Astrocyte (in vitro differentiated cells and primary cell): ENCODE results near the gene CCSER1. TPM values are rescaled to one million over a fixed set of nuclear protein-coding genes. Genes with fewer than 3 reads are reported as not detected.

Experiments
- DNase-seq: peaks from one replicate; pipeline ENCODE4 v3.0.0-alpha.2; 2010; ENCODE audit warnings: low read depth
- FAIRE-seq: peaks from 2 replicates; lab custom pipeline; 2011; peaks lifted over from hg19 to GRCh38; lab: Jason Lieb, UNC
- H2AFZ ChIP-seq: 2 replicates; pipeline ENCODE4 v1.6.0; 2012; ENCODE audit warnings: low read depth, low read length, inconsistent platforms
- H3K27ac ChIP-seq: 2 replicates; pipeline ENCODE4 v1.5.1; 2011; ENCODE audit warnings: low read depth, low read length, inconsistent platforms
- H3K27me3 ChIP-seq: 2 replicates; pipeline ENCODE4 v1.6.0; 2011; ENCODE audit warnings: low read length, inconsistent platforms; ENCODE audit not compliant: insufficient read depth
- H3K36me3 ChIP-seq: 2 replicates; pipeline ENCODE4 v1.5.1; 2011; ENCODE audit warnings: low read length, inconsistent platforms; ENCODE audit not compliant: insufficient read depth
- H3K4me1 ChIP-seq: 2 replicates; pipeline ENCODE4 v1.5.1; 2011; ENCODE audit warnings: low read length, inconsistent platforms; ENCODE audit not compliant: insufficient read depth
- H3K4me2 ChIP-seq: 2 replicates; pipeline ENCODE4 v1.6.0; 2012; ENCODE audit warnings: low read length, inconsistent platforms
- H3K4me3 ChIP-seq: 2 replicates; pipeline ENCODE4 v1.5.1; 2011; ENCODE audit warnings: low read depth, mild to moderate bottlenecking, low read length, inconsistent platforms; ENCODE audit not compliant: insufficient read depth
- H3K79me2 ChIP-seq: 2 replicates; pipeline ENCODE4 v1.6.0; 2012; ENCODE audit warnings: mild to moderate bottlenecking, low read length, inconsistent platforms; ENCODE audit not compliant: insufficient read depth
- H3K9ac ChIP-seq: 2 replicates; pipeline ENCODE4 v1.6.0; 2012; ENCODE audit warnings: mild to moderate bottlenecking, low read length, inconsistent platforms
- H3K9me3 ChIP-seq: 2 replicates; pipeline ENCODE4 v1.5.1; 2012; ENCODE audit warnings: low read depth, mild to moderate bottlenecking, low read length, inconsistent platforms; ENCODE audit not compliant: insufficient read depth
- H4K20me1 ChIP-seq: 2 replicates; pipeline ENCODE4 v1.6.0; 2012; ENCODE audit warnings: low read length, inconsistent platforms; ENCODE audit not compliant: insufficient read depth
- H3K27ac Mint-ChIP-seq: one replicate; pipeline ENCODE4 v1.8.0; 2021; ENCODE audit warnings: mild to moderate bottlenecking, mixed read lengths; ENCODE audit not compliant: unreplicated experiment
- H3K27me3 Mint-ChIP-seq: one replicate; pipeline ENCODE4 v1.8.0; 2021; ENCODE audit warnings: low read depth, mixed read lengths; ENCODE audit not compliant: unreplicated experiment
- H3K36me3 Mint-ChIP-seq: one replicate; pipeline ENCODE4 v1.8.0; 2021; ENCODE audit warnings: low read depth, mixed read lengths; ENCODE audit not compliant: unreplicated experiment
- H3K4me1 Mint-ChIP-seq: one replicate; pipeline ENCODE4 v1.8.0; 2021; ENCODE audit warnings: low read depth, mixed read lengths; ENCODE audit not compliant: unreplicated experiment
- H3K4me3 Mint-ChIP-seq: one replicate; pipeline ENCODE4 v1.8.0; 2021; ENCODE audit warnings: mild to moderate bottlenecking, moderate library complexity, mixed read lengths; ENCODE audit not compliant: unreplicated experiment
- H3K9me3 Mint-ChIP-seq: one replicate; pipeline ENCODE4 v1.8.0; 2021; ENCODE audit warnings: mild to moderate bottlenecking, mixed read lengths; ENCODE audit not compliant: unreplicated experiment
- EZH2 ChIP-seq: IDR thresholded peaks from 2 replicates; pipeline ENCODE4 v1.6.1; 2012; ENCODE audit warnings: mild to moderate bottlenecking, low read length, inconsistent platforms; ENCODE audit not compliant: insufficient read depth
- total RNA-seq: library from RNA; stranded (reverse); gene quantifications from 2 replicates; pipeline ENCODE4 v1.2.1, GENCODE V29; 2021
- TF ChIP-seq, protein P1 (sequence below): IDR thresholded peaks from 2 replicates; pipeline ENCODE4 v1.5.1; 2011; ENCODE audit warnings: low read depth, mild to moderate bottlenecking, inconsistent platforms, low read length, moderate library complexity; ENCODE audit not compliant: insufficient read depth

Gene CCSER1
- total RNA-seq, 1 donor from 2014 or later, result 2.2 TPM

- Histone ChIP-seq H3K4me2 (no peak overlapping the region), H2AFZ (no peak overlapping the region), H4K20me1 (no peaks in the 10 kb centered on the region), H3K9me3 (no peaks in the 10 kb centered on the region), H3K79me2 (no peaks in the 10 kb centered on the region), H3K9ac (no peak overlapping the region), H3K4me3 (no peak overlapping the region), H3K27ac (no peak overlapping the region), H3K27me3 (no peaks in the 10 kb centered on the region), H3K4me1 (no peaks in the 10 kb centered on the region), H3K36me3 (no peaks in the 10 kb centered on the region)
- peak; percentile 4 for DNase-seq
- H3K4me3 Mint-ChIP-seq, result no peak overlapping the region
- H3K9me3 Mint-ChIP-seq, result no peaks in the 10 kb centered on the region
- H3K27me3 Mint-ChIP-seq, result no peaks in the 10 kb centered on the region
- H3K36me3 Mint-ChIP-seq, result no peaks in the 10 kb centered on the region
- peaks cover 16% of the 10 kb centered on the region for H3K4me1 Mint-ChIP-seq
- H3K27ac Mint-ChIP-seq, result peak overlapping the region; percentile 82
- no peak for FAIRE-seq
- TF ChIP-seq, protein P1, sequence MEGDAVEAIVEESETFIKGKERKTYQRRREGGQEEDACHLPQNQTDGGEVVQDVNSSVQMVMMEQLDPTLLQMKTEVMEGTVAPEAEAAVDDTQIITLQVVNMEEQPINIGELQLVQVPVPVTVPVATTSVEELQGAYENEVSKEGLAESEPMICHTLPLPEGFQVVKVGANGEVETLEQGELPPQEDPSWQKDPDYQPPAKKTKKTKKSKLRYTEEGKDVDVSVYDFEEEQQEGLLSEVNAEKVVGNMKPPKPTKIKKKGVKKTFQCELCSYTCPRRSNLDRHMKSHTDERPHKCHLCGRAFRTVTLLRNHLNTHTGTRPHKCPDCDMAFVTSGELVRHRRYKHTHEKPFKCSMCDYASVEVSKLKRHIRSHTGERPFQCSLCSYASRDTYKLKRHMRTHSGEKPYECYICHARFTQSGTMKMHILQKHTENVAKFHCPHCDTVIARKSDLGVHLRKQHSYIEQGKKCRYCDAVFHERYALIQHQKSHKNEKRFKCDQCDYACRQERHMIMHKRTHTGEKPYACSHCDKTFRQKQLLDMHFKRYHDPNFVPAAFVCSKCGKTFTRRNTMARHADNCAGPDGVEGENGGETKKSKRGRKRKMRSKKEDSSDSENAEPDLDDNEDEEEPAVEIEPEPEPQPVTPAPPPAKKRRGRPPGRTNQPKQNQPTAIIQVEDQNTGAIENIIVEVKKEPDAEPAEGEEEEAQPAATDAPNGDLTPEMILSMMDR, result no peak
- no peak for TF ChIP-seq EZH2
Observed at GRCh38 chr4:90537491-90537890, 410.3 kb downstream of the CCSER1 start.

DNA sequence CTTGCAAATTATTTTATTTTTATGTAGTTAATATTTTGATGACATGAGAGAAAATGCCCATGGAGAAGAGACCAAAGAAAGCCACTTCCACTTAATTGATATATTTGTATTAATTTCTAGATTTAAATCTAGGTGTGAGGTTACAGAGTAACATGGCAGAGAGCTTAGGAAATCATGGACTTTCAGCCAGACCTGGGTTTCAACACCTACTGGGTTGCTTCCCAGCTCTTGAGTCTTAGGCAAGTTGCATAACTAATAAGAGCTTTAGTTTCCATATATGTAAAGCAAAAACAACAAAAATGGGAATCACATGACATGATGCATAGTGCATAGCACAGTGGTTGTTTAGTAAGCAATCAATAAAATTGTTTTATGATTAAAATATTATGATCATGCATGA is 413.3 kb downstream of the CCSER1 start:
- no peaks in the 10 kb centered on the region for H3K27me3 ChIP-seq
- no peak for TF ChIP-seq EZH2
- TF ChIP-seq, protein P1, result no peak
- H3K4me1 ChIP-seq, result no peaks in the 10 kb centered on the region
- Mint-ChIP-seq H3K27ac (no peak overlapping the region), H3K36me3 (no peaks in the 10 kb centered on the region), H3K4me1 (peaks cover 16% of the 10 kb centered on the region), H3K4me3 (no peak overlapping the region), H3K9me3 (no peaks in the 10 kb centered on the region), H3K27me3 (no peaks in the 10 kb centered on the region)
- H2AFZ ChIP-seq, result no peak overlapping the region
- no peak overlapping the region for H3K9ac ChIP-seq
- DNase-seq (no peak), FAIRE-seq (no peak)
- H3K27ac ChIP-seq, result no peak overlapping the region
- H3K4me3 ChIP-seq, result no peak overlapping the region
- H3K79me2 ChIP-seq, result no peaks in the 10 kb centered on the region
- no peaks in the 10 kb centered on the region for H3K36me3 ChIP-seq
- no peaks in the 10 kb centered on the region for H4K20me1 ChIP-seq
- H3K9me3 ChIP-seq, result no peaks in the 10 kb centered on the region
- no peak overlapping the region for H3K4me2 ChIP-seq

- H3K36me3 ChIP-seq, result no peaks in the 10 kb centered on the region
- no peak for DNase-seq
- no peaks in the 10 kb centered on the region for H4K20me1 ChIP-seq
- no peak overlapping the region for H3K9ac ChIP-seq
- H3K4me2 ChIP-seq, result no peak overlapping the region
- peaks cover 9% of the 10 kb centered on the region for H3K4me1 Mint-ChIP-seq
- no peaks in the 10 kb centered on the region for H3K9me3 ChIP-seq
- H3K4me3 ChIP-seq, result no peak overlapping the region
- H3K4me1 ChIP-seq, result no peaks in the 10 kb centered on the region
- H3K27me3 ChIP-seq, result no peaks in the 10 kb centered on the region
- H3K36me3 Mint-ChIP-seq, result no peaks in the 10 kb centered on the region
- H3K79me2 ChIP-seq, result no peaks in the 10 kb centered on the region
- no peaks in the 10 kb centered on the region for H3K9me3 Mint-ChIP-seq
- no peak overlapping the region for H3K27ac ChIP-seq
- TF ChIP-seq, protein P1, result no peak
- no peak for TF ChIP-seq EZH2
- no peak overlapping the region for H3K27ac Mint-ChIP-seq
- H3K4me3 Mint-ChIP-seq, result no peak overlapping the region
- FAIRE-seq, result no peak
- no peaks in the 10 kb centered on the region for H3K27me3 Mint-ChIP-seq
- no peak overlapping the region for H2AFZ ChIP-seq
Observed at GRCh38 chr4:90542216-90542615, 415.0 kb downstream of the CCSER1 start.
